IPS-20b (cell line): ENCODE data around the gene BCL2.
"Not testable (repeated sequence)": the region's sequence is repeated elsewhere in the genome, so short reads cannot be mapped to it uniquely, and the experiment has no call there.

Source experiments
- H3K27ac ChIP-seq: one replicate; pipeline ENCODE4 v1.5.1; 2013; ENCODE audit warnings: low read length
- H3K27me3 ChIP-seq: 2 replicates; pipeline ENCODE4 v1.6.1; 2013; ENCODE audit warnings: mild to moderate bottlenecking, low read length, inconsistent platforms; ENCODE audit not compliant: insufficient read depth
- H3K36me3 ChIP-seq: 2 replicates; pipeline ENCODE4 v1.6.1; 2013; ENCODE audit warnings: low read depth, mild to moderate bottlenecking, inconsistent platforms, low read length, moderate library complexity; ENCODE audit not compliant: insufficient read depth
- H3K4me1 ChIP-seq: 2 replicates; pipeline ENCODE4 v1.6.1; 2013; ENCODE audit warnings: mild to moderate bottlenecking, control low read depth, inconsistent platforms, low read length, moderate library complexity; ENCODE audit not compliant: insufficient read depth
- H3K4me3 ChIP-seq: 2 replicates; pipeline ENCODE4 v1.5.1; 2013; ENCODE audit warnings: mild to moderate bottlenecking, low read length, inconsistent platforms
- H3K9ac ChIP-seq: 2 replicates; pipeline ENCODE4 v1.6.1; 2013; ENCODE audit warnings: low read depth, mild to moderate bottlenecking, inconsistent platforms, low read length, moderate library complexity
- H3K9me3 ChIP-seq: 2 replicates; pipeline ENCODE4 v1.6.1; 2013; ENCODE audit warnings: mild to moderate bottlenecking, low read depth, low read length, inconsistent platforms; ENCODE audit not compliant: insufficient read depth

The BCL2 gene

GRCh38 chr18:63208676-63209075 is 110.9 kb downstream of the BCL2 start:
- Histone ChIP-seq H3K4me3 (no peak overlapping the region), H3K9me3 (no peaks in the 10 kb centered on the region), H3K9ac (no peak overlapping the region), H3K27ac (no peak overlapping the region), H3K36me3 (no peaks in the 10 kb centered on the region), H3K27me3 (no peaks in the 10 kb centered on the region), H3K4me1 (no peaks in the 10 kb centered on the region)

GRCh38 chr18:63207835-63208234 is 111.7 kb downstream of the BCL2 start:
- Histone ChIP-seq H3K27ac (no peak overlapping the region), H3K9me3 (no peaks in the 10 kb centered on the region), H3K4me3 (no peak overlapping the region), H3K27me3 (no peaks in the 10 kb centered on the region), H3K4me1 (no peaks in the 10 kb centered on the region), H3K36me3 (no peaks in the 10 kb centered on the region), H3K9ac (no peak overlapping the region)

- no peaks in the 10 kb centered on the region for H3K27me3 ChIP-seq
- no peak overlapping the region for H3K4me3 ChIP-seq
- H3K36me3 ChIP-seq: no peaks in the 10 kb centered on the region
- no peaks in the 10 kb centered on the region for H3K9me3 ChIP-seq
- H3K27ac ChIP-seq: no peak overlapping the region
- no peak overlapping the region for H3K9ac ChIP-seq
- H3K4me1 ChIP-seq: no peaks in the 10 kb centered on the region
Measured at GRCh38 chr18:63207143-63207790, 112.3 kb downstream of the BCL2 start.

- no peaks in the 10 kb centered on the region for H3K27me3 ChIP-seq
- H3K9me3 ChIP-seq: no peaks in the 10 kb centered on the region
- no peaks in the 10 kb centered on the region for H3K36me3 ChIP-seq
- no peaks in the 10 kb centered on the region for H3K4me1 ChIP-seq
- H3K9ac ChIP-seq: no peak overlapping the region
- H3K4me3 ChIP-seq: no peak overlapping the region
- no peak overlapping the region for H3K27ac ChIP-seq
Measured at GRCh38 chr18:63206433-63207142, 113.0 kb downstream of the BCL2 start.

GRCh38 chr18:63205791-63206252 is 113.7 kb downstream of the BCL2 start:
- H3K9me3 ChIP-seq: no peaks in the 10 kb centered on the region
- no peaks in the 10 kb centered on the region for H3K4me1 ChIP-seq
- H3K27ac ChIP-seq: no peak overlapping the region
- H3K27me3 ChIP-seq: no peaks in the 10 kb centered on the region
- H3K9ac ChIP-seq: no peak overlapping the region
- H3K36me3 ChIP-seq: no peaks in the 10 kb centered on the region
- H3K4me3 ChIP-seq: no peak overlapping the region

GRCh38 chr18:63203497-63203896 is 116.1 kb downstream of the BCL2 start:
- no peak overlapping the region for H3K4me3 ChIP-seq
- no peaks in the 10 kb centered on the region for H3K27me3 ChIP-seq
- no peaks in the 10 kb centered on the region for H3K36me3 ChIP-seq
- H3K27ac ChIP-seq: no peak overlapping the region
- H3K4me1 ChIP-seq: no peaks in the 10 kb centered on the region
- no peaks in the 10 kb centered on the region for H3K9me3 ChIP-seq
- no peak overlapping the region for H3K9ac ChIP-seq

GRCh38 chr18:63202828-63203227 is 116.7 kb downstream of the BCL2 start:
- Histone ChIP-seq H3K27me3 (no peaks in the 10 kb centered on the region), H3K4me1 (no peaks in the 10 kb centered on the region), H3K27ac (no peak overlapping the region), H3K9ac (no peak overlapping the region), H3K36me3 (no peaks in the 10 kb centered on the region), H3K4me3 (no peak overlapping the region), H3K9me3 (no peaks in the 10 kb centered on the region)

- H3K36me3 ChIP-seq, H3K4me1 ChIP-seq, H3K4me3 ChIP-seq, H3K9ac ChIP-seq, H3K27me3 ChIP-seq, H3K27ac ChIP-seq, H3K9me3 ChIP-seq: not testable (repeated sequence)
Measured at GRCh38 chr18:63201456-63201855, 118.1 kb downstream of the BCL2 start.

GRCh38 chr18:63199743-63200241 is 119.8 kb downstream of the BCL2 start:
- H3K27ac ChIP-seq: no peak overlapping the region
- H3K4me1 ChIP-seq: no peaks in the 10 kb centered on the region
- no peaks in the 10 kb centered on the region for H3K36me3 ChIP-seq
- no peak overlapping the region for H3K9ac ChIP-seq
- no peaks in the 10 kb centered on the region for H3K27me3 ChIP-seq
- no peaks in the 10 kb centered on the region for H3K9me3 ChIP-seq
- H3K4me3 ChIP-seq: no peak overlapping the region

- H3K9ac ChIP-seq: no peak overlapping the region
- no peaks in the 10 kb centered on the region for H3K9me3 ChIP-seq
- no peak overlapping the region for H3K27ac ChIP-seq
- H3K4me1 ChIP-seq: no peaks in the 10 kb centered on the region
- no peaks in the 10 kb centered on the region for H3K27me3 ChIP-seq
- no peak overlapping the region for H3K4me3 ChIP-seq
- H3K36me3 ChIP-seq: no peaks in the 10 kb centered on the region
Measured at GRCh38 chr18:63198868-63199742, 120.5 kb downstream of the BCL2 start.

GRCh38 chr18:63198098-63198760 is 121.3 kb downstream of the BCL2 start:
- H3K27ac ChIP-seq: no peak overlapping the region
- no peaks in the 10 kb centered on the region for H3K27me3 ChIP-seq
- H3K9me3 ChIP-seq: no peaks in the 10 kb centered on the region
- no peaks in the 10 kb centered on the region for H3K36me3 ChIP-seq
- H3K4me3 ChIP-seq: no peak overlapping the region
- no peak overlapping the region for H3K9ac ChIP-seq
- H3K4me1 ChIP-seq: no peaks in the 10 kb centered on the region
